Mucosa of stomach (tissue), 1 donor: Measurements from ENCODE around the gene PAPSS2.

Experiments used
- H3K27me3 ChIP-seq: one replicate; pipeline ENCODE4 v1.7.0; 2013; ENCODE audit warnings: mild to moderate bottlenecking, low read length; ENCODE audit not compliant: control insufficient read depth, insufficient read depth
- H3K36me3 ChIP-seq: one replicate; pipeline ENCODE4 v1.7.0; 2013; ENCODE audit warnings: low read length; ENCODE audit not compliant: control insufficient read depth, insufficient read depth
- H3K4me1 ChIP-seq: one replicate; pipeline ENCODE4 v1.7.0; 2013; ENCODE audit warnings: mild to moderate bottlenecking, low read length; ENCODE audit not compliant: control insufficient read depth, insufficient read depth
- H3K4me3 ChIP-seq: one replicate; pipeline ENCODE4 v1.7.0; 2013; ENCODE audit warnings: low read length
- H3K9ac ChIP-seq: one replicate; pipeline ENCODE4 v1.7.0; 2013; ENCODE audit warnings: mild to moderate bottlenecking, low read length, moderate library complexity
- H3K9me3 ChIP-seq: one replicate; pipeline ENCODE4 v1.7.0; 2013; ENCODE audit warnings: mild to moderate bottlenecking, low read length, moderate library complexity; ENCODE audit not compliant: control insufficient read depth
- donor health status: Pancreatic carcinoma.

PAPSS2 gene

DNA sequence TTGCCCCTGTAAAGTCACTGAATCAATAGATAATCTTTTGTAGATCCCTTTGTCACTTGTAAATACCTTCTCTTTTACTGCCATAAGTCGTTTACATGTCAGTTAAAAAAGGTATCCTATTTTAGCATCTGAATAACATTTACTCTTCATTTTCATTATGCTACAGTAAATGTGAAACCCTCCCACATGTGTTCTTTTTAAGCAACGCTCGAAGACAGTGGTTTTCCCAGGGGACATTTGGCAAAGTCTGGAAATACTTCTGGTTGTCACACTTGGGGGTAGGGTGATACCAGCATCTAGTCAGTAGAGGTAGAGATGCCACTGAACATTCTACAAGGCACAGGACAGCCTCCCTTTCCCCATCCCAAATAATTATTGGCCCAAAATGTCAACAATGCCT is 134.6 kb downstream of the PAPSS2 start:
- Histone ChIP-seq H3K9ac (no peak overlapping the region), H3K36me3 (no peaks in the 10 kb centered on the region)

More for the DNA sequence above, 134.6 kb downstream of the PAPSS2 start:
- Histone ChIP-seq H3K9me3 (no peaks in the 10 kb centered on the region), H3K4me3 (no peak overlapping the region), H3K4me1 (no peaks in the 10 kb centered on the region), H3K27me3 (no peaks in the 10 kb centered on the region)
